ENCODE results near the gene ANKRD13B.
"Not testable (repeated sequence)": the region's sequence is repeated elsewhere in the genome, so short reads cannot be mapped to it uniquely, and the experiment has no call there.

ANKRD13B gene

GRCh38 chr17:29592850-29593551 lies at the start of gene ANKRD13B:
ANKRD13B (plus strand) TSS chr17:29593132; CDS start chr17:29593622, 490 bp downstream.
- DNase-seq, result peak; percentile 73

- no peak for DNase-seq
Measured at GRCh38 chr17:29544066-29544465, 48.9 kb upstream of the ANKRD13B start.

GRCh38 chr17:29546085-29546484 lies 46.8 kb upstream of the ANKRD13B start:
- no peak for DNase-seq

GRCh38 chr17:29546830-29547229 lies 46.1 kb upstream of the ANKRD13B start:
- DNase-seq, result no peak

- no peak for DNase-seq
Measured at GRCh38 chr17:29549177-29549923, 43.6 kb upstream of the ANKRD13B start.

GRCh38 chr17:29555840-29556239 lies 37.1 kb upstream of the ANKRD13B start:
- no peak for DNase-seq

GRCh38 chr17:29557085-29557738 lies 35.7 kb upstream of the ANKRD13B start:
- no peak for DNase-seq

GRCh38 chr17:29557739-29558116 lies 35.2 kb upstream of the ANKRD13B start:
- no peak for DNase-seq

- DNase-seq, result not testable (repeated sequence)
Measured at GRCh38 chr17:29558139-29558538, 34.8 kb upstream of the ANKRD13B start.

GRCh38 chr17:29559640-29560039 lies 33.3 kb upstream of the ANKRD13B start:
- DNase-seq, result no peak

- DNase-seq, result no peak
Measured at GRCh38 chr17:29560316-29560715, 32.6 kb upstream of the ANKRD13B start.

- no peak for DNase-seq
Measured at GRCh38 chr17:29561554-29562517, 31.1 kb upstream of the ANKRD13B start.

- DNase-seq, result no peak
Measured at GRCh38 chr17:29562615-29563014, 30.3 kb upstream of the ANKRD13B start.

GRCh38 chr17:29563816-29564215 lies 29.1 kb upstream of the ANKRD13B start:
- no peak for DNase-seq

- peak; percentile 74 for DNase-seq
Measured at GRCh38 chr17:29565643-29566472, 27.1 kb upstream of the ANKRD13B start.

GRCh38 chr17:29566473-29567303 lies 26.2 kb upstream of the ANKRD13B start, which contains the start of gene ABHD15:
ABHD15 (minus strand) TSS chr17:29567037; CDS start chr17:29566966, 71 bp downstream.
- peak; percentile 78 for DNase-seq

- DNase-seq, result peak; percentile 71
Measured at GRCh38 chr17:29567304-29567553, 25.7 kb upstream of the ANKRD13B start.

- peak; percentile 88 for DNase-seq
Measured at GRCh38 chr17:29567554-29568330, 25.2 kb upstream of the ANKRD13B start.

GRCh38 chr17:29568331-29569244 lies 24.3 kb upstream of the ANKRD13B start, which contains the start of gene TP53I13:
TP53I13 (plus strand) TSS chr17:29568701; CDS start chr17:29568759, 58 bp downstream.
- peak; percentile 86 for DNase-seq

Measured in retina (tissue), 1 donor.